Fibroblast of lung (primary cell): ENCODE results near the gene STRA6. TPM values are rescaled to one million over a fixed set of nuclear protein-coding genes. Genes with fewer than 3 reads are reported as not detected.

ENCODE experiments used
- DNase-seq, 2 donors: peaks; one replicate each; pipeline versions ENCODE4 v3.0.0 to v3.0.0-alpha.2; 2010; ENCODE audit warnings: low read depth in 2 of 2
- H2AFZ ChIP-seq: 2 replicates; pipeline ENCODE4 v1.5.1; 2012; ENCODE audit warnings: low read length, control low read depth, inconsistent platforms
- H3K27ac ChIP-seq: 2 replicates; pipeline ENCODE4 v1.5.1; 2011; ENCODE audit warnings: low read length, control low read depth; ENCODE audit not compliant: insufficient read depth
- H3K27me3 ChIP-seq: 2 replicates; pipeline ENCODE4 v1.5.1; 2011; ENCODE audit warnings: mild to moderate bottlenecking, low read length; ENCODE audit not compliant: control insufficient read depth, insufficient read depth
- H3K36me3 ChIP-seq: 2 replicates; pipeline ENCODE4 v1.5.1; 2011; ENCODE audit warnings: low read length; ENCODE audit not compliant: control insufficient read depth, insufficient read depth
- H3K4me1 ChIP-seq: 2 replicates; pipeline ENCODE4 v1.5.1; 2011; ENCODE audit warnings: low read length; ENCODE audit not compliant: control insufficient read depth, insufficient read depth; ENCODE audit errors: extremely low read depth
- H3K4me2 ChIP-seq: 2 replicates; pipeline ENCODE4 v1.5.1; 2011; ENCODE audit warnings: low read length, control low read depth; ENCODE audit not compliant: insufficient read depth; ENCODE audit errors: extremely low read depth
- H3K4me3 ChIP-seq, 4 experiments: fragments of 200-600 bp in 1 of 4; sonication (generic) in 1 of 4; replicated peaks in 1 of 4; 2 replicates each; pipeline ENCODE4 v1.5.1; 2011 to 2016; ENCODE audit warnings: low read length in 4 of 4, low read depth in 3 of 4, mild to moderate bottlenecking in 3 of 4, control low read depth in 2 of 4, inconsistent platforms in 1 of 4, mixed read lengths in 1 of 4; ENCODE audit not compliant: insufficient read depth in 1 of 4; ENCODE audit errors: control extremely low read depth in 1 of 4
- H3K79me2 ChIP-seq: 2 replicates; pipeline ENCODE4 v1.5.1; 2012; ENCODE audit warnings: mild to moderate bottlenecking, low read length, inconsistent platforms; ENCODE audit not compliant: control insufficient read depth, insufficient read depth
- H3K9ac ChIP-seq: 2 replicates; pipeline ENCODE4 v1.5.1; 2011; ENCODE audit warnings: mild to moderate bottlenecking, low read length, control low read depth; ENCODE audit not compliant: insufficient read depth
- H3K9me3 ChIP-seq: 2 replicates; pipeline ENCODE4 v1.5.1; 2012; ENCODE audit warnings: low read depth, low read length; ENCODE audit not compliant: control insufficient read depth, insufficient read depth
- H4K20me1 ChIP-seq: 2 replicates; pipeline ENCODE4 v1.5.1; 2011; ENCODE audit warnings: low read length; ENCODE audit not compliant: control insufficient read depth, insufficient read depth; ENCODE audit errors: extremely low read depth
- CTCF ChIP-seq, 2 donors: IDR thresholded peaks in 1 of 2; conservative IDR thresholded peaks in 1 of 2; 1 replicate in 1 of 2; 2 replicates in 1 of 2; pipeline ENCODE4 v1.5.1; 2011 to 2012; ENCODE audit warnings: low read length in 2 of 2, control low read depth in 1 of 2, inconsistent platforms in 1 of 2, low read depth in 1 of 2, mild to moderate bottlenecking in 1 of 2
- EZH2 ChIP-seq: IDR thresholded peaks from 2 replicates; pipeline ENCODE4 v1.5.1; 2012; ENCODE audit warnings: low read length, control low read depth, mild to moderate bottlenecking; ENCODE audit errors: missing control alignments
- polyA plus RNA-seq, 2 donors: library from polyadenylated mRNA; depleted of rRNA in 1 of 2; stranded (reverse) in 1 of 2; unstranded in 1 of 2; fragments of >200 nt; gene quantifications; 2 replicates each; pipeline ENCODE4 v1.2.1, GENCODE V29; 2011 to 2012; ENCODE audit warnings: missing spikeins in 1 of 2
- total RNA-seq: library from RNA; depleted of rRNA; stranded (reverse); fragments of >200 nt; gene quantifications from 2 replicates; pipeline ENCODE4 v1.2.1, GENCODE V29; 2014

Gene STRA6
- total and polyA plus RNA-seq, 2 donors (not counting 1 experiment from before 2014, with no cell fraction given): 0.17 TPM; not detected in 1

- no peaks in the 10 kb centered on the region for H4K20me1 ChIP-seq
- no peak overlapping the region for H3K4me2 ChIP-seq
- H3K27me3 ChIP-seq: peaks cover 29% of the 10 kb centered on the region
- H3K36me3 ChIP-seq: no peaks in the 10 kb centered on the region
- no peak overlapping the region for H3K27ac ChIP-seq
- no peaks in the 10 kb centered on the region for H3K9me3 ChIP-seq
- TF ChIP-seq EZH2 (no peak), CTCF (conservative IDR thresholded peaks at IDR 0.05 in 1 of 2, IDR thresholded peaks at IDR 0.05 in 1 of 2; ENCODE audit: low read depth in 1 of 2, low read length in 2 of 2) (no peak)
- H3K79me2 ChIP-seq: no peaks in the 10 kb centered on the region
- no peak overlapping the region for H3K4me3 ChIP-seq
- H3K4me1 ChIP-seq: no peaks in the 10 kb centered on the region
- no peak for DNase-seq
- no peak overlapping the region for H2AFZ ChIP-seq
- H3K9ac ChIP-seq: no peak overlapping the region
Observed at GRCh38 chr15:74225928-74226327, 23.3 kb upstream of the STRA6 start.

GRCh38 chr15:74222240-74223119 is 19.9 kb upstream of the STRA6 start:
- Histone ChIP-seq H3K36me3 (no peaks in the 10 kb centered on the region), H3K79me2 (no peaks in the 10 kb centered on the region), H3K27ac (no peak overlapping the region), H4K20me1 (no peaks in the 10 kb centered on the region), H2AFZ (no peak overlapping the region), H3K4me2 (no peak overlapping the region), H3K9me3 (no peaks in the 10 kb centered on the region), H3K27me3 (peaks cover 23% of the 10 kb centered on the region), H3K9ac (no peak overlapping the region), H3K4me1 (no peaks in the 10 kb centered on the region), H3K4me3 (no peak overlapping the region)
- no peak for TF ChIP-seq CTCF (conservative IDR thresholded peaks at IDR 0.05 in 1 of 2, IDR thresholded peaks at IDR 0.05 in 1 of 2; ENCODE audit: low read depth in 1 of 2, low read length in 2 of 2)
- TF ChIP-seq EZH2: no peak
- DNase-seq: no peak

- Histone ChIP-seq H3K27me3 (peaks cover 15% of the 10 kb centered on the region), H3K4me2 (no peak overlapping the region)
Observed at GRCh38 chr15:74221399-74222239, 19.0 kb upstream of the STRA6 start.

More at GRCh38 chr15:74221399-74222239, 19.0 kb upstream of the STRA6 start:
- Histone ChIP-seq H4K20me1 (no peaks in the 10 kb centered on the region), H3K4me3 (no peak overlapping the region), H3K9me3 (no peaks in the 10 kb centered on the region), H3K79me2 (no peaks in the 10 kb centered on the region), H3K27ac (no peak overlapping the region), H2AFZ (no peak overlapping the region), H3K9ac (no peak overlapping the region), H3K4me1 (no peaks in the 10 kb centered on the region), H3K36me3 (no peaks in the 10 kb centered on the region)
- no peak for DNase-seq
- TF ChIP-seq EZH2 (no peak), CTCF (conservative IDR thresholded peaks at IDR 0.05 in 1 of 2, IDR thresholded peaks at IDR 0.05 in 1 of 2; ENCODE audit: low read depth in 1 of 2, low read length in 2 of 2) (no peak)
